Embryonic facial prominence (tissue), 1 donor: ENCODE data around the gene CNTNAP2.
A peak's percentile ranks its signal among the peaks of the same experiment; 100 is the strongest.

Experiments used
- DNase-seq: peaks from one replicate; pipeline ENCODE4 v3.0.0-alpha.2; 2016; ENCODE audit errors: extremely low spot score

CNTNAP2 gene

DNA sequence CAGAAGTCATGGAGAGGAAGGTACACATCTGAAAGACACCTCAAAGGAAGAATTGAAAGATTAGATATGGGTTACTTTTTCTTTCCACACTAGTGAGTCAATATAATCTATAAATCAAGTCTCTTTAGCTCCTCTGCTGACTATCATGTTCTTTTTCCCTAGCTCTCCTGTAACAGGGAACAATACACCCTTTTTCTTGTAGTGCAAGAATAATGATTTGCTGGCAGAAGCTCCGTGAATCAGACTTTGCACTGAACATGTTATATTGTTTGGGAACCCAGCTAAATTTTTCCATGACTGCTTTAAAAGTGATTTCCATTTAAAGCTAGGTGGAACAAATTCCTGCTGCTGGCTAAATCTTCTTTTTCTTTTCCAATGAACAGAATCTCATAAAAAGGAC, 1717.4 kb downstream of the CNTNAP2 start:
- no peak for DNase-seq

DNA sequence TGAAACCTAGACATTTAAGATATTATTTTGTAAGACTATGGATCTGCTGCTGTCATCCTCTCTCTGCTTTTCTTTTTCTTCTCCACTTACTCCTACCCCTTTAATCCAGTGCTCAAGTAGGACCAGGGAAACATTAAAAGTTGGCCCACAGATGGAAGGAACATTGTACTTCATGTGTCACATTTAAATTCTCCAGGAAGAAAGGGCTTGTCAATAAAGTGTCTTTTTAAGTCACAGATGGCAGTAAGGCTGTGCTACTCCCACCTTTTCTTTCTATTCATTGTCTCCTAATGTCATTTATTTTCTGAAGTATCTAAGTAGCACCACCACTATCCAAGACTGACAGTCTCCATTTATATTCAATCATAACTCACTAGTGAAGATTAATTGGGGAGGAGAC, 1736.2 kb downstream of the CNTNAP2 start:
- DNase-seq: no peak

DNA sequence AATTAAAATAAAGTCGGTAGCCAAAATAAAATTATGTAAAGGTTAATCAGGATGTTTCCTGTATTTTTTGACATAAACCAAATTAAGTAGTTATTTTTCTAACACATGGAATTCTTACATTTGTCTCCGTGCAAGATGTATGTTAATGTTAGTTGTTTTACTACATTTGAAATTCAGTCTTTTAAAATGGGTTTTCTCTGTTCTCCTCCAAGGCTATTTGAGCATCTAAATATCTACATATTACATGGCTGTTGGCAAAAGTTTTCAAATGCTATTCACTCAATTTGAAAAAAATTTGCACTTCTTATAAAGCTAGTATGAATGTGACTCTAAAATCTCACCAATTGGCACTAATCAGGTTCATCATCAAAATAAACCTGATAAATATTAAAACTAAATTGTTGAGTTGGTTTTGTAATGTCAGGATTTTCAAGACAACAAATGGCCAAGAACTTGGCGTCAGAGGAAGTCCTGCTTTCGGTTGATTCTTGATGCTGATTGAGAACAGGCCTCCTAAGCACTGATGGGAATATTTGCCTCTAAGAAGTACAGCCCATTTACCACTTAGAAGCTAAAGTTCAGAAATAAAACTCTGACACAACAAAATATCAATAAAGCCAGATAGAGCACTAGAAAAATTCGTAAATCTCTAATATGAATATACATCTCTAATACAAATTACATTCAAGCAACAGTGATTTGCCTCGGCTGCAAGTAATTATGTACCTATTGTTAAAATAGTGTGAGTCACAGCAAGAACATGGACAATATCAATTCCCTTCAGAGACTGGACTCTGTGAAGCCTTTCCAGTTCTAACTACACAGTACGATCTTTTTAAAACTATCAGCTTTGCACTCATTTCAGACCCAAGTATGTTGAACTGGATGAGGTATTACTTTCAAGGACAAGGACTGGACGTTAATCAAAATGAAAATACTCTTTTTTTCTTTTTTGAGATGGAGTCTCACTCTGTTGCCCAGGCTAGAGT, 1740.8 kb downstream of the CNTNAP2 start:
- no peak for DNase-seq

DNA sequence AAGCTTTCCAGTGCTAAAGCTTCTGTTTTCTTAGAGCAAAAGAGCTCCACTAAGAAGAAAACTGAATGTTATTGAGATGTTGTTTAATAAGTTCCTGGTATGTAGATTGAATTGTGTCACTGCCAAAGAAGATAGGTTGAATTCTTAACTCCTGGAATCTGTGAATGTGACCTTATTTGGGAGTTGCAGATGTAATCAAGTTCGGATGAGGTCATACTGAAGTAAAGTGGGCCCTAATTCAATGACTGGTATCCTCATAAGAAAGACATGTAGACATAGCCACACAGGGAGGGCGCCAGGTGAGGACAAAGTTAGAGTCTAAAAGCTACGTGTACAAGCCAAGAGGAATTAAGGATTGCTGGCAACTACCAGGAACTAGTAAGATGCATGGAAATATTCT, 1741.8 kb downstream of the CNTNAP2 start:
- DNase-seq: no peak

DNA sequence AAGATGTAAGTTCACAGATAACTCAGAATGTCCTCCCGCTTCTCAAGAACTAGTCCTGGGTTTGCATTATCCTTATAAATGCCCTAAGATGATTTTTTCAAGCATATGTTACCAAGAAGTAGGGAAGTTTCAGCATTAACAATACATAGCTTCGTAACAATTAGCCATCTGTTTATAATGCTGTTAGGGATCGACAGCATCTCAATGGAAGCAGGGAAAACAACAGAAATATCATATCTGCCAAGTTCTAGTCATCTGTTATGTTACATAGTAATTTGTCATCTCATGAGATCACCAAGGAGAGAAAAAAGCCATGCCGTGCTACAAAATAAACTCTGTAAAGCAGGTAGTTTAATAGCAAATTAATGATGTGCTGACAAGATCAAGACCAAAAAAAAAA, 1742.4 kb downstream of the CNTNAP2 start:
- DNase-seq: no peak

DNA sequence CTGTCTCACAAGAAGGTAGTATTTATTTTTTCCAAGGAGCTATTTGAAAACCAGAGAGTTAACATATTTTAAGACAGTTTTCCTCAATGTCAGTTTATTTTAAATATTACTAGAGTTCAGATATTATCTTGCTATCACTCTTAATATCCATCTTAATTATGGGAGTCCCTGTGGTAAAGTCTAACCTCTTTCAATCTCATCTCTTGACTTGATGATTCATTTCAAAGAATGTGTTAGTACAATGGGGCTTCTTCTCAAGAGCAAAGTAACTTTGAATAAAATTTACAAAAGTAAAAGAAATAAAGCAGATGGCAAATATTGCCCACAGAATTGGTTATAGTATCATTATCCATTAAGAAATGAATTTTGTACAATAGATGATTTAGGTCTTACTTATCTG, 1742.9 kb downstream of the CNTNAP2 start:
- DNase-seq: no peak

DNA sequence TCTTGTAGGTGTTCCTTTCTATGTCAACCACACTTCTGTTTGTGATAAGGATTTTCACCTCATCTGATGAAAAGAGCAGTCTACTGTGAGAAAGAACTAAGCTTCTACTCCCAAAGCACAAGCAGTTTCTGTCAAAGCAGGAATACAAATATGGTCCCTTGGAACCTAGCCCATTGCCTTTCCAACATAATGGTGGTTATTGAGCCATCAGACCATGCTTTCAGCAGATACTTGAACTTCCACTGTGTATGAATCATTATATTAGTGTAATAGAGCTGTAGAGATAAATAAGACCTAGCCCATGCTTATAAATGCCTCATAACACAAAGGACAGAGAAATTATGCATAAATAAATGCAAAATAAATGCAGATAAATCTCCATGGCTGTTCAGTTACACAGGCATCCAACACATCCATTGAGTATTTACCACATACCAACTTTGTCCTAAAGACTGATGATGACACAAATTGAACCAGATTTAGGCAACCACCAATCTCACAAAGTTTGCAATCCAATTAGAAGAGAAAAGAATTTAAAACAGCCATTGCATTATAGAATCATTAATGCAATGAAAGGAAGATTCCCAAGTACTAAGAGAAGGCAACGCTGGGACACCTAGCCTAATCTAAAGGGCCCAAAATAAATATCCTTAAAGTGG, 1744.6 kb downstream of the CNTNAP2 start:
- no peak for DNase-seq

DNA sequence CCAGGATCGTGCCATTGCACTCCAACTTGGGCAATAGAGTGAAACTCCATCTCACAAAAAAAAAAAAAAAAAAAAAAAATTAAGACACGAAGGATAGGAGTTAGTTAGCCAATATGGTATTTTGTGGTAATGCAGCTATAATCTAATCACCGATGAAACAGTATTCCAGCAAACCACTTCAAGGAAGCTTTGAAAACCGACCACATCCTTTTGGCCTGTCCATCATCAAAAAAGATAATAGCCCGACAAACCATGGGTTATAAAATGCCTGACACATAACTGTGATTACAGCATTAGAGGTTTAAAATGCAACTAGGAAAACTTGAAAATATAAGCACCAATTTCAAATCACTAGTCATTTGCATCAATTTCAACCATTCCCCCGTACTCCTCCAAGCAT, 1745.3 kb downstream of the CNTNAP2 start:
- DNase-seq: no peak

DNA sequence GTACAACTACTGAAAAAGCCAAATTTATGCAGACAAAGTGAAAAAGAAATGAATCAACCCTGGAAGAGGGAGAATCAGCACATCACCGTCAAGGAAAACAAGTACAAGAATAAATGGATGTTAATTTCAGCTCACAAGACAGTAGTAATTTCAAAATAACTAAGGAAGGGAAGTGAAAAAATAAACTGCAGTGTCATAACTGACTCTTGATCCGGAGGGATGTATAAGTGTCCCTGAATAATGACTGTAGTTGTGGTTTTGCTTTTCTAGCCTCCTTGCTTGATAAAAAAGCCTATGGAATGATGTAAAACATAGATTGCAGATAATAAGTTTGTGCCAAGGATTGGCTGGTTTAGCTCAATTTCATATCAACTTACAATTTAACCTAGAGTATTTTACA, 1752.9 kb downstream of the CNTNAP2 start:
- no peak for DNase-seq

DNA sequence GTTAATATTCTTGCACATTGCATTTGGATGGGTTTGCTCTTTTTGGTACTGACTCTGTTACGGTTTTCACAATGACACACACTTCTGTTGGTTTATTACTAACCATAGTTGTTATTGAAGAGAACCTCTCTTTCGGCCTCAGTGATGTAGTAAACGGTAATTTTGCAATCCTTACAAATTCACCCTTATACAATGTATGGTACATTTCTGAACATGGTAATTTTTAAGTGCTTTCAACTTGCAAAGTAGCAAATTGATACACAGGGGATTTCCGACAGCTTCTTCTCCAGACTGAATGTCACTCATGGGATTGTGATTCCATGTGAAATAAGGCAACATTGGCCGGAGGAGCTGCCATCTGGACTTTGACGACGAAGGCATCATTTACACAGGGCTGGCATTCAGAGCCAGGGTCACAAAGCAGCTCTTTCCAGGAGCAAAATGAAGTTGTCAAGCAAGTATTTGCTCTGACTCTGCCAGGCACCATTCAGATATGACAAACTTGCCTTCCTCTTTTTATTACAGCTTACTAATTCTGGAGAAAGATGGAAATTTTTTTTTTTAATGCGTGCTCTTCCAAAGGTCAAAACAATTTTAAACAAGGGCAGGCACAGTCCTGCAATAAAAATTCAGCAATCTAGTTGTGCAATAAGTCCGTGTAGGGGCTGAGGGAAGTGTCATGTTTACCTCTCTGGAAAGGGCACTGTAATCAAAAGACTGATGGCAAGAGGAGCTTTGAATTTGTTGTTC, 1762.5 kb downstream of the CNTNAP2 start:
- DNase-seq: no peak

DNA sequence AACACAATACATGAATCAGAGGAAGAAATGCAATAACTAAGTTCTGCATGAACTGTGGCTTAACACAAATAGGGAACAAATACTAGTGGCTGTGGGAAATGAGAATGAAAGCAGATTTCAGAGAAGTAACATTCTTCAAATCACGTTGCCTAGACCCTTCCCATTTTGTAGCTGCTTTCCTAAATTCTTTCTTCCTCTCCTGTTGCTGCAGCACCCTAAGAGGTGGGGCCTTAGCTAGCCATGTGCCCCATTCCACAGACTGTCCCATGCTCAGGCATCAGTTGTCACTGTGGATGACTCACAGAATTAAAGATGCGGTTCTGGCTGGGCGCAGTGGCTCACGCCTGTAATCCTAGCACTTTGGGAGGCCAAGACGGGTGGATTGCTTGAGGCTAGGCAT, 1769.3 kb downstream of the CNTNAP2 start:
- DNase-seq: no peak

DNA sequence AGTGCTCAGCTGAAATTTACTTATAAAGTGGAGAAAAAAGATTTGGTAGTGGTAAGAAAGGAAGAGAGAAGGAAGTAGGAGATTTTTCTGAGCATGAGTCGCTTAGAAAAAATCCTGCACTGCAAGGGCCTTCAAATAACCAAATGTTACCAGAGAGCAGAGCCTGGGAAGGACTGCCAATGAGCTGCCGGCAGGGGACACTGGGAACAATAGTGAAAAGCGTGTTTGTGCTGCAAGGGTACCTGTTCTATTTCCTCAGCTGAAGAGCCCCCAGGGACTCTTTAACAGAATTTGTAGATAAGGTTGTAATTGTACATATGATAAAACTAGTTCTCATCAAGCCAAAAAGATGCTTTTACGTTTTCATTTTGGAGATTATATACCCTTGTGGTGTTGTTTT, 1777.7 kb downstream of the CNTNAP2 start:
- DNase-seq: no peak

DNA sequence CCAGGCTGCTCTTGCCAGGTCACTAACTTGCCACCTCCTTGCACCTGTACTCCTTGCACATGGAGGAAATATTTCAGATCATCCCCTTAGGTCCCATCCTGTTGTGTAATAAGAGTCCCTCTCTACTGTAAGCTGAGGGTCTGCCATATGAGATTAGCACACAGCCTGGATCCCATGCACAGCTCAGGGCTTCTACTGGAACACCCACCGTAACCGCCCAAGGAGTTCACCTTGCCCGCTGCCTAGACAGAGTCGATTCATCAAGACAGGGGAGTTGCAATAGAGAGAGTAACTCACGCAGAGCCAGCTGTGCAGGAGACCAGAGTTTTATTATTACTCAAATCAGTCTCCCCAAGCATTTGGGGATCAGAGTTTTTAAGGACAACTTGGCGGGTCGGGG, 1779.5 kb downstream of the CNTNAP2 start:
- no peak for DNase-seq

DNA sequence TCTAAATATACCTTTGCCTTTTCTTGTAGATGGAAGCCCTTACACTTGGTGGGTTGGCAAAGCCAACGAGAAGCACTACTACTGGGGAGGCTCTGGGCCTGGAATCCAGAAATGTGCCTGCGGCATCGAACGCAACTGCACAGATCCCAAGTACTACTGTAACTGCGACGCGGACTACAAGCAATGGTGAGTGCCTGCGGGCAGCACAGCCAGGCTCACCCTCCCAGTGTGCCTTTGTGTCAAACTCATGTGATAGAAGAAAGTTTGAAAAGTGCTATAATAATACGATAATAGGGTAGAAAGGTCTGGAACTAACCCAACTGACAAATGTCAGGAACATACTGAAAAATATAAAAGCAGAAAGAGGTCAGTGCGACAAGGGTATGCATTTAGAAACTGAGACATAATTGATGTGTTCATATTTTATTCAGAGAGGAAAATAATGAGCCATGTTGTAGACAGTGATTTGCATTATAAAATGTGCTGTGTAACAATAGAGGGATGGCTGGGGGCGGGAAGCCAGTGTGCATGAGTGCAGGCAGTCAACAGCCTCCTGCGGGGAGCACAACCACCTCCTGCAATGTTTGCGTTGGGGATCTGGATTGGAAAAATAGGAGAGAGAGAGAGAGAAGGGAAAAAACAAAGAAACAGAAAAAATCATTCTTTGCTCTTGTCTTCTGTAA, 1787.1 kb downstream of the CNTNAP2 start:
- no peak for DNase-seq

DNA sequence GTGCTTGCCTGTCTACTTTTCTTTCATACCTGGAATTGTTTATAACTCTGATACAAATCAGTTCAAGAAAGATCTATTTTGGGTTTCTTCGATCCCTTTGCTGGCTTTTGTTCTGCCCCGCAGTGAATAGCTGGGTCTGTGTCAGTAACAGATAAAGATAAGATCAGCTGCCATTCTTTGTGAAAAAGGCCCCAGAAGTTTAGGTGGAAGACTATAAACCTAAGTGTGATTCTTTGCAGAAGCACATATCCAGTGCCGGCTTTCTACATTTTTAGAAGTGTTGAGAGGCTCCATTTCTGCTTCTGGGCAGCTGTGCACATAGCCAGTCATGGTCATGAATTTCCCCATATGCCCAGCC, 1787.6 kb downstream of the CNTNAP2 start:
- DNase-seq: no peak

DNA sequence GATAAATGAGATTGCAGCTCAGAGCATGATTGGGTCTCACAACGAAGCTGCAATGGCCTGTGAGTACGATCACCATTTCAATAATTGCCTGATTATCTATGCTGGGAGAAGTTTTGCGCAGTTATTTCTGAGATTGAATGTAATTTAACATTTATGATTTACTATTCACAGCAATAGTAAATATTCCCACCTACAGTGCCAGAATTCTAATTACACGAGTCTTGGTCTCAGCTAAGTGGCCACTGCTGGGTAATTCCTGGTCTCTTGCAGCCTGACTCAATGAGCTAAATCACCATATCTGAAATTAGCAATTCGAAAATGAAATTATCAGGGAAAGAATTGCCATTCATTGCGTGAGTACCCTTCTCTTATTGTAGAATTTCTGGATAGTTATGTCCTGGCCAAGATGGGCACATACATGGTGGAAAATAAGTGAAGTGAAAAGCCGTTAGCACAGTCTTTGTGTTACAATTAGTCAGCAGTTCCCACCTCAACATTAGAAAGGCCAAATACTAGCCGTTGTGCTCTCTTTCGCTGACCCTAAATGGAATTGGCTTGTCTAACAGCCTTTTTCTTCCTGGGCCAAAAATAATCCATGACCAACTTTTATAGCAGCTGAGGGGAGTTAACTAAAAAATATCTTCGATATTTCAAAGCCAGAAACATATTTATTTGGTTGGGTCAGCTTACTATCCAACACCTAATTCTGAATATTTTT, 1793.0 kb downstream of the CNTNAP2 start:
- no peak for DNase-seq

DNA sequence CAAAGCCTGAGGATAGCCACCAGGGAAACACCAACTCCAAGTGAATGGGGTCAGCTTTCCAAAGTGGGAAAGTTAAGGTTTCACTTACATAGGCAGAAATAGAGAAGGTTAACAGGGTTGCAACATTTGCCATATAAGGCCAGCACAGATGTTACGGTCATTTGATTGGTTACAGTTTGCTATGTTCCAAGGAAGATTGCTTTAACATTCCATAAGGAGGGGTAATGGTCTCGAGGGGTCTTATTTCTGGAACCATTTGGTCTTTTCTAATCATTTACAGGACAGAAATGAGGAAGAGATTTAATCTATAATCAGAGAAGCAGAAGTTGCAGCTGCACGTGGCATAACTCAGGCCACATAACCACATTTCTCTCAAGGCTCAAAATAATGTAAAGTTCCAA, 1794.6 kb downstream of the CNTNAP2 start:
- DNase-seq: peak; percentile 67

DNA sequence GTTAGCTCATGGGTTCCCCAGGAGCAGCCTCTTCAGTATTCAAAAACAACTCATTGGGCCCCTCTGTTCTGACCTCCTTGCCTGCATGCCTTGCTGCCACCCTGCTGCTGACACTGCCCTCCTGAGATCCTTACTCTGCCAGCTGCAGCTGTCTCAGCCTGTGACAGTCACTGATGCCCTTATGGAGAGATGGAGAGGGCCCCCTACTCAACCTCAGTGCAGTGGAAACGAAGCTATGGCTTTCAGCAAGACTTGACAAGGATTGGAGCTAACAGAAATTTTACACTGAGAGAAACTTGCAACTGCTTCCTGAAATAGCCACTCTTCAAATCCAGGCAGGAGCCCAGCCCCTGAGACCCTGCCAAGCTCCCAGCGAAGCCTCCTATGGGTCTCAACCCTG, 1795.7 kb downstream of the CNTNAP2 start:
- no peak for DNase-seq

DNA sequence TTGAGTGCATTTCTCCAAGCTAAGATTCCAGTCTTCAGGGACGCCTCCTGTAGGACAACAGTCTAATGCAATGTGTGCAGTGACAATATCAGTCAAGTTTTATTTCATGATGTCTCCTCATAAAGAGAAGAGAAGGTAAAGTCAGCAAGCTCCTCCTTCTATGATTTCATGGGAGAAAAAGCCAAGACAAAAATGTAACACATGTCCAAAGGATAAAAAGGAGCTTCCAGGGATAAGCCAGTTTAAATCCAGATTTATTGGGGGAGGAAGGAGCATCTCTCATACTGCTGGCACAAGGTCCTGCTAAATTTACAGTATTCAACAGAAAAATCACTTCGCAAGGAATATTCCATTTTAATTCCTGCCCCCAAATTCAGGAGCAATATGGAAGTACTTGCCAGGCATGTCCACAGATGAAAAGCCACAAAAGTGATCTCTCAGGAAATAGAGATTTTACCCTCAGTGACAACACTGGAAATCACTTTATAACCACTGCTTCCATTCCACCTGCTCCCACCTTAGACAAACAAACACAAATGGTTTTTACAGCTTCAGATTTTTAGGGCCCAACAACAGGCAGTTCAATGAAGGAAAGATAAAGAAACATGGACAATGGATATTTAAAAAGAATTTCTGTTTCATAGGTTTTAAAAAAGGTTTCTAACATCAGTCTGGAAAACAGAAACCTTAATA, 1796.5 kb downstream of the CNTNAP2 start:
- DNase-seq: no peak

DNA sequence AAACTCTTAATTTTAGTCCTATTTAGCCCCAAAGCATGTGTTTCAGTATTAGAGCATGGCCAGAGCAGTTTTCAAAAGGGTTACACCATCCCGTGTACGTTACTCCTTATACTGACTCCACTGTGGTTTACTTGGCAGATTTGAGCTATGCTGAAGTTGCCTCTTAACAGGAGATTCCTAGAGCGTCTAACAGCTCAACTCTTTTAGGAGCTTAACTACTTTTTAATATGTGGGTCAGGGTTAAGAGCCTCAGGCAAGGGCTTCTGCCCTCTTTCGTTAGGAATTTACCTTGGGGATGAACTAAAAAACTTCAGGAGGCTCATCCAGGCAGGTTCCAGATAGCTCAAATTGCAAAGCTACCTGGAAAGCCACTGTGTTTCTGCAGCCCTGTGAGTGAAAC, 1799.2 kb downstream of the CNTNAP2 start:
- no peak for DNase-seq

DNA sequence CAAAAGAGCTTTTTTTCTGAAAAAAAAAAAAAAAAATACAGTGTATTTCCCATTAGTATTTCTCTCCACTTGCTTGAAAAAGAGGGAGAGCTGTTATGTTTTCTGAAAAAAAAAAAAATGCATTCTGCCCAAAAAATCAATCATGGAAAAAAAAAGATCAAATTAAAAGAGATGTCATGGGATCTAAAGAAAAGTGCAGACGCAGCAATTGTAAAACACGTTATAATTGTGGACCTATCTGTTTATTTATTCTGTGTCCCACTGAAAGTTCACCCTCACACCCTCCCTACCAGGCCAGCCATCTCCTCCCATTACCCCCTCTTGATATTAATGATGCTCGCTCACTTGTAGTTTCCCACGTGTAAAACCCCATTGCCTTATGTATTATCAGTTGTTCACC, 1800.0 kb downstream of the CNTNAP2 start:
- DNase-seq: no peak
